MM.1S (cell line): ENCODE measurements around the gene ADCY2.

Source experiments
- DNase-seq: peaks from one replicate; pipeline ENCODE4 v3.0.0-alpha.2; 2015
- H2AFZ ChIP-seq: fragments of 300-600 bp; sonication (generic); 2 replicates; pipeline ENCODE4 v1.6.0; 2016; ENCODE audit warnings: antibody characterized with exemption, low read length
- H3F3A ChIP-seq: fragments of 300-600 bp; sonication (generic); 2 replicates; pipeline ENCODE4 v1.6.1; 2016; ENCODE audit warnings: mild to moderate bottlenecking, antibody characterized with exemption, low read length, moderate library complexity, mixed read lengths; ENCODE audit not compliant: insufficient read depth
- H3K27ac ChIP-seq: fragments of 300-600 bp; sonication (generic); 2 replicates; pipeline ENCODE4 v1.5.1; 2016; ENCODE audit warnings: mild to moderate bottlenecking, low read length
- H3K27me3 ChIP-seq: fragments of 300-600 bp; sonication (generic); replicated peaks from 2 replicates; pipeline ENCODE4 v1.6.0; 2016; ENCODE audit warnings: low read length; ENCODE audit not compliant: insufficient read depth
- H3K36me3 ChIP-seq: fragments of 300-600 bp; sonication (generic); replicated peaks from 2 replicates; pipeline ENCODE4 v1.6.1; 2016; ENCODE audit warnings: mild to moderate bottlenecking, low read length, mixed read lengths; ENCODE audit not compliant: insufficient read depth
- H3K4me1 ChIP-seq: fragments of 300-600 bp; sonication (generic); 2 replicates; pipeline ENCODE4 v1.6.1; 2016; ENCODE audit warnings: low read length, mixed read lengths
- H3K4me2 ChIP-seq: fragments of 300-600 bp; sonication (generic); 2 replicates; pipeline ENCODE4 v1.6.0; 2016; ENCODE audit warnings: low read depth, low read length
- H3K4me3 ChIP-seq: fragments of 300-600 bp; sonication (generic); 2 replicates; pipeline ENCODE4 v1.5.1; 2016; ENCODE audit warnings: low read length, mixed read lengths
- H3K79me2 ChIP-seq: fragments of 300-600 bp; sonication (generic); 2 replicates; pipeline ENCODE4 v1.6.1; 2016; ENCODE audit warnings: mixed run types, low read length, mixed read lengths
- H3K9ac ChIP-seq: fragments of 300-600 bp; sonication (generic); 2 replicates; pipeline ENCODE4 v1.6.1; 2016; ENCODE audit warnings: low read length, mixed read lengths
- H3K9me2 ChIP-seq: fragments of 300-600 bp; sonication (generic); replicated peaks from 2 replicates; pipeline ENCODE4 v1.6.1; 2016; ENCODE audit warnings: mild to moderate bottlenecking, low read length, mixed read lengths; ENCODE audit not compliant: insufficient read depth
- H3K9me3 ChIP-seq: fragments of 300-600 bp; sonication (generic); replicated peaks from 2 replicates; pipeline ENCODE4 v1.6.1; 2016; ENCODE audit warnings: mild to moderate bottlenecking, low read length, mixed read lengths; ENCODE audit not compliant: insufficient read depth
- H4K20me1 ChIP-seq: fragments of 300-600 bp; sonication (generic); 2 replicates; pipeline ENCODE4 v1.6.1; 2016; ENCODE audit warnings: mild to moderate bottlenecking, low read length, moderate library complexity, mixed read lengths; ENCODE audit not compliant: insufficient read depth
- EZH2 ChIP-seq: fragments of 300-600 bp; sonication (generic); optimal IDR thresholded peaks from 2 replicates; pipeline ENCODE3; 2017; ENCODE audit warnings: low read depth, mild to moderate bottlenecking, antibody characterized with exemption, low read length, mixed read lengths
- EZH2phosphoT487 ChIP-seq: fragments of 300-600 bp; sonication (generic); IDR thresholded peaks from 2 replicates; pipeline ENCODE4 v1.6.1; 2018; ENCODE audit warnings: antibody characterized with exemption, low read length
- TF ChIP-seq, protein P1 (sequence below): fragments of 300-600 bp; sonication (generic); IDR thresholded peaks from 2 replicates; pipeline ENCODE4 v1.5.1; 2016; ENCODE audit warnings: antibody characterized with exemption, low read length, mixed read lengths

The ADCY2 gene

DNA sequence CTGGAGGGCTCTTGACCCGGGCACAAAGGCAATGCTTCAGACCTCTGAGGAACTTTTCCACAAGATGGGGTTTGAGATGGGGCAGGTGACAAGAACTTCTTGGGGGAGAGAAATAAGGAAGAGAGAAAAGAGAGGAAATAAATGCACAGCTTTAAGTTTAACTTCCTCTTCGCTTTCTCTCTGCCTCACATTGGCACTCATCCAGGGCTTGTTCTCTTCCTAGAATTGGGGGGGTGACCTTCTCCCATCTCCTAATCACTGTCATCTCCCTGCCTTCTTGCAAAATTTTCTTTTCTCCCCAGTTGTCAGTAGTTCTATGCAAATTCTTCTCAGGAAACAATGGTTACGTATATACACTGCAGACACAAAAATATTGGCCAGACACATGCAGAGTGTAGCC, 19.1 kb upstream of the ADCY2 start:
- Histone ChIP-seq H3K4me2 (no peak overlapping the region), H3K9me2 (no peaks in the 10 kb centered on the region), H3K4me3 (no peak overlapping the region), H3F3A (no peaks in the 10 kb centered on the region), H4K20me1 (no peaks in the 10 kb centered on the region), H3K27me3 (no peaks in the 10 kb centered on the region), H2AFZ (no peak overlapping the region), H3K4me1 (no peaks in the 10 kb centered on the region), H3K9me3 (no peaks in the 10 kb centered on the region), H3K79me2 (no peaks in the 10 kb centered on the region), H3K9ac (no peak overlapping the region), H3K27ac (no peak overlapping the region), H3K36me3 (no peaks in the 10 kb centered on the region)
- TF ChIP-seq EZH2 (no peak), EZH2phosphoT487 (no peak)
- TF ChIP-seq, protein P1, sequence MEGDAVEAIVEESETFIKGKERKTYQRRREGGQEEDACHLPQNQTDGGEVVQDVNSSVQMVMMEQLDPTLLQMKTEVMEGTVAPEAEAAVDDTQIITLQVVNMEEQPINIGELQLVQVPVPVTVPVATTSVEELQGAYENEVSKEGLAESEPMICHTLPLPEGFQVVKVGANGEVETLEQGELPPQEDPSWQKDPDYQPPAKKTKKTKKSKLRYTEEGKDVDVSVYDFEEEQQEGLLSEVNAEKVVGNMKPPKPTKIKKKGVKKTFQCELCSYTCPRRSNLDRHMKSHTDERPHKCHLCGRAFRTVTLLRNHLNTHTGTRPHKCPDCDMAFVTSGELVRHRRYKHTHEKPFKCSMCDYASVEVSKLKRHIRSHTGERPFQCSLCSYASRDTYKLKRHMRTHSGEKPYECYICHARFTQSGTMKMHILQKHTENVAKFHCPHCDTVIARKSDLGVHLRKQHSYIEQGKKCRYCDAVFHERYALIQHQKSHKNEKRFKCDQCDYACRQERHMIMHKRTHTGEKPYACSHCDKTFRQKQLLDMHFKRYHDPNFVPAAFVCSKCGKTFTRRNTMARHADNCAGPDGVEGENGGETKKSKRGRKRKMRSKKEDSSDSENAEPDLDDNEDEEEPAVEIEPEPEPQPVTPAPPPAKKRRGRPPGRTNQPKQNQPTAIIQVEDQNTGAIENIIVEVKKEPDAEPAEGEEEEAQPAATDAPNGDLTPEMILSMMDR: no peak
- no peak for DNase-seq

DNA sequence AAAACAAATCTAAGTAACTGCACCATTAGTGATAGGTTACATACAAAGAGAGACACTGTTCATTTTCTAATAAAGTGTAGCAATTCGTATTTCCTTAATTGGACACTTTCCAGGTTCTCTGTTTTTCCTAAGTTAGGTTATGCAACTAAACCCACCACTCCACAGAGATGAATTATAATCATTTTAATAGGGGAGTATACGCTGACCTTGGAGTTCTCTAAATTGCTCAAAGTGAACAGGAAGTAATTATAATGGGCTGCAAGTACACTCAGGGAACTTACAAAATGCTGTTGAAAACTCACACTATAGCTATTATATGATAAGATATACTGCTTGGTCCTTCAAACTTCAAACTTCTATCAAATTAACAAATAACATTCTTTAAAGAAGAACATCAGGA, 18.2 kb upstream of the ADCY2 start:
- Histone ChIP-seq H3K27me3 (no peaks in the 10 kb centered on the region), H3K27ac (no peak overlapping the region), H3F3A (no peaks in the 10 kb centered on the region), H3K9me2 (no peaks in the 10 kb centered on the region), H3K9me3 (no peaks in the 10 kb centered on the region), H3K4me3 (no peak overlapping the region), H2AFZ (no peak overlapping the region), H3K79me2 (no peaks in the 10 kb centered on the region), H4K20me1 (no peaks in the 10 kb centered on the region), H3K9ac (no peak overlapping the region), H3K4me2 (no peak overlapping the region), H3K4me1 (no peaks in the 10 kb centered on the region), H3K36me3 (no peaks in the 10 kb centered on the region)
- DNase-seq: no peak
- TF ChIP-seq EZH2: no peak
- TF ChIP-seq, protein P1: no peak
- TF ChIP-seq EZH2phosphoT487: no peak

DNA sequence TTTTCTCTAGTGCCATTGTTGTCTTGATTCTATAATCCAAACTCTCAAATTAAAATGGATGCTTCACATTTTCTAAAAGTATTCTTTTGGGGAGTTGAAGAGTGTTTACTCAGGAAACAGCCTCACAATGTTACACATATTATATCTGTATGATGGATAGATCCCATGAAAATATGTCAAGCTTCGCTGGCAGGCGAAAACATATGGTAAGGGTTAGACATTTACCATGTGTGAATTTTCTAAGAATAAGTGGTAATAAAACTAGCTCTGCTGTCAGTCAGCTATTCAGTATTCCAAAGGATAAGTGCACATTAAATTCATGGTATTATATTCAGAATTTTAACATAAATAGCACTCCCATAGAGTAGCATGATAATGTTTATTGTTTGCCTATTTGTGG, 13.3 kb upstream of the ADCY2 start:
- Histone ChIP-seq H3K9me2 (no peaks in the 10 kb centered on the region), H3K79me2 (no peaks in the 10 kb centered on the region), H3K4me1 (no peaks in the 10 kb centered on the region), H4K20me1 (no peaks in the 10 kb centered on the region), H3K4me2 (no peak overlapping the region), H3K4me3 (no peak overlapping the region), H3K27ac (no peak overlapping the region), H3K9ac (no peak overlapping the region), H3F3A (no peaks in the 10 kb centered on the region), H3K27me3 (no peaks in the 10 kb centered on the region), H2AFZ (no peak overlapping the region), H3K9me3 (no peaks in the 10 kb centered on the region), H3K36me3 (no peaks in the 10 kb centered on the region)
- no peak for DNase-seq
- TF ChIP-seq EZH2: no peak
- TF ChIP-seq, protein P1: no peak
- TF ChIP-seq EZH2phosphoT487: no peak
